ENCODE measurements around the gene KCTD18. TPM values are rescaled to one million over a fixed set of nuclear protein-coding genes. Genes with fewer than 3 reads are reported as not detected.

Gene KCTD18
- total RNA-seq, 2 experiments from 2014 or later, result 13.3 to 13.7 TPM

DNA sequence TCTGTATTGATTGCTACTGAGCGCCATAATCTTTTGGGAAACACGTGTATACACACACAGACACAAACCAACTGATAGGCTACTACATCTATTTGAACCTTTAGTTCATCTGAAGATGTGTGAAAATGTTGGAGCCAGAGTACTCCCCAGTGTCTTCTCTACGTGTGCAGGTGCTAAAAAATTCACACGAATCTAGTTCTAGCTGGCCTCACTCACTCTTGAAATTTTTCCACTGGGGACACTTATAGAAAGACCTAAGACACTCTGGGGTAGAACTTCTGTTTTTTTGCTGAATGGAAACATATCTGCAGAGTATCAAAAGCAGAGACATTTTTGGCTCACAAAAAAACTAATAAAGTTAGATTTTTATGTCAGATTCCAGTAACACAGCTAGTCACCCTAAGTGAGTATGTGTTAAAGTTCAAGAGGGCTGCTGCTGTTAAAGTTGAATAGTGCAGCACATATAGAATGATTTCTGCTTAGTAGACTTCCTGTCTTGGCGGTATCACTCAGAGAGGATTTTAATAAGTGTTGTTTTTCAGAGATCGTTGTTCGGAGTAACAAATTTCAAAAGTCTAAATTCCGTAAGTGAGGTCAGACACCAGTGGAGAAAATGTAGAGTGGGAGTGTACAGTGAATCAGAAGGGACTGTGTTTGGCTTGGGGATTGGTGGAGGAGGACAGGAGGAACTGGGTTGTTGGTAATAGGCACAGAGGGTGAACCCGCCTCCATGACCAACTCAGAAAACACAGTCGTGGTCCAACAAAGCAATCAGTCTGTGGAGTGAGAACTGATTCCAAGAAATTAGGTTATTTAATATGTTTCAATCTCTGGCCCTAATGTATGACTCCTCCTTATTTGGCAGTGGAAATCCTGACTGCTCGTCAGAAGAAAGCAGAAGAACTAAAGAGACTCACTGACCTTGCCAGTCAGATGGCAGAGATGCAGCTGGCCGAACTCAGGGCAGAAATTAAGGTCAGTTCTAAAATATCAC lies 43.1 kb downstream of the KCTD18 start:
- POLR2A ChIA-PET, result interaction anchor here (0.9 to 1.3 kb wide), 2 partner anchors 11 to 12 kb away, joined by 3 to 6 read pairs; no protein-coding TSS in a partner anchor
- CTCF ChIA-PET, result interaction anchor here (1.1 to 2.4 kb wide), 4 partner anchors 12 to 487 kb away, joined by 3 to 9 read pairs (median 6); no protein-coding TSS in a partner anchor

DNA sequence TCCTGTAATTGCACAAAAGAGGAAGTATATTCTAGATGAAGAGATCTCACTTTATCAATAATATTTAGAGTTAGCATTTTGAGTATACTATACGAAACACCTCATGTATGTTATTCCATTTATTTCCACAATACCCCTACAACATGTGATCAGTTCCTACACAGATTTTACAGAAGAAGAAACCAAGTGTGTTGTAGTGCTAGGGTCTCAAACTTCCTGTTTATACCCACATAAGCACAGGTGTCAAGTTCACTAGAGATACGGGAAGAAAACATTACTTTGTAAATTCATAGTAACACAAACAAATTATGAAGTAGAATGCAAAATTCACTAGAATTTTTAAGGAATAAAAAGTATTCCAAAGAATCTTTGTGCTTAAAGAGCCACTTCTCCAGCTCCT lies 46.4 kb downstream of the KCTD18 start:
- CTCF ChIA-PET, result no interaction called here
- POLR2A ChIA-PET, result no interaction called here

DNA sequence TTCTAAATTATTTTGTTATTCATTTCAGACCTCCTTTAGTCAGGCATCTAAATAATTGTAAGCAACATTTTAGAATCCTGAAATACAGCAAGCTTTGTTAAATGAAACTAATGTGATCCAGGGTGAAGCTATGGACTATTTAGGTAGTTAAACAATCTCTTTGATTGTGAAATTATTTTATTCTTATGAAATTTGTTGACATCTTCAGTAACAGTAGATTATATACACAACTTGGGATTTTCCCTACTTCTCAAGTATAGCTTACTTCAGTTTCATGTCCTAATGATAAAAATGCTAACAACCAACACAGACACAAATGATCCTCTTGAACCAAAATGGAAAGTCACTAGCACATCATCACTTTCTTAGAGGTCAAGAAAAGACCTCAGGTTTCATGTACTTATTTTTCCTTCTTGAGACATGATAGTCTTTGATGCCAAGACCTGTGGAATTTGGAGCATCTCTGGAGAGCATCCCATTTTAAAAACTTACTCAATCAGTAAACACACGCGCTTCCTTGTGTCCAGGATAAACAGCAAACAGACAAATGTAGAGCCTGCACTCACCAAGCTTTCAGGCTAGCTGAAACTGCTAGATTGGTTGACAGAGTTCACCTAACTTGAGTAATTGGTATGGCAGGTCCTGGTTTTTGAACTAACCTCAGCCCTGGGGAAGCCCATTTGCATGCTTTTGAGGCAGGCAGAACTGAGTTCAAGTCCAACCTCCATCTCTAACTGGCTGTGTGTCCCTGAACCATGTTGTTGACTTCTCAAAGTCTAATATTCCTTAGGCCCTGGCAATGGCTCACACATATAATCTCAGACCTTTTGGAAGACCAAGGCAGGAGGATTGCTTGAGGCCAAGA lies 47.8 kb downstream of the KCTD18 start:
- POLR2A ChIA-PET, result no interaction called here
- CTCF ChIA-PET, result no interaction called here

DNA sequence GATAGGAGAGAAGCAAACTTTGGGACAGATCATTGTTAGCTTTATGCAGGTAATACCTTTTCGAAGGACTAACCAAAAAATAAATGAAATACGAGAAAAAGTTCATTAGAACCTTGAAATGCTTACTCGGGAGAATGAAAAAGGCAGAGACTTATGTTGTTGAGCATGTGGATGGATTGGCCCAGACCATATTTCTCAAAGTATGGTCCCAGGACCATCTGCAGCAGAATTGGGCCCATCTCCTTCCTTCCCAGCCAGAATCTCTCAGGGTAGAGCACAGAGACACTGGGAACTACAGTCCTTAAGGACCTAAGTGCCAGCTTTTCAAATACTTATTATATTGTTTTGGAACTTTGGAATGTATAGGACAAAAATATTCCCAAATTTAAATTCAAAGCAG lies 50.8 kb downstream of the KCTD18 start:
- POLR2A ChIA-PET, result no interaction called here
- CTCF ChIA-PET, result no interaction called here

DNA sequence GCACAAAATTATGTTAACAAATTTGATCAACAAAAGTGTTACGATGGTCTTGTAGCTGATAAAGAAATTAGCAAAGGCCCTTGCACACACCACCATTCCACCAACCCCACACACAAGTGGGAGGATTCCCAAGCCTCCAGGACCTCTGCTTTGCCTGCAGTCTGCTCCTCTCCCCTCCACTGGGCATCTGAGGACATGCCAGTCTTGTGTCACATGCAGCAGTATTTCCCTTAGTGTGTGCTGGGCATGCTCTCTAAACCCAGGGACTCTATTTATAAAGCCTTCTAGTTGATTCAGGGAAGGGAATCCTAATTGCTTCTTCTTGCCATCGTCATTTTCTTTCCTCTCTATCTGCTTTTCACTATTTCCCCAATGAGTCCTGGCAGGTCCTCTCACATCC lies 53.3 kb downstream of the KCTD18 start:
- ChIA-PET CTCF (no interaction called here), POLR2A (interaction anchor here (1.1 kb wide), 1 partner anchor 9 kb away, joined by 3 read pairs; no protein-coding TSS in a partner anchor)

DNA sequence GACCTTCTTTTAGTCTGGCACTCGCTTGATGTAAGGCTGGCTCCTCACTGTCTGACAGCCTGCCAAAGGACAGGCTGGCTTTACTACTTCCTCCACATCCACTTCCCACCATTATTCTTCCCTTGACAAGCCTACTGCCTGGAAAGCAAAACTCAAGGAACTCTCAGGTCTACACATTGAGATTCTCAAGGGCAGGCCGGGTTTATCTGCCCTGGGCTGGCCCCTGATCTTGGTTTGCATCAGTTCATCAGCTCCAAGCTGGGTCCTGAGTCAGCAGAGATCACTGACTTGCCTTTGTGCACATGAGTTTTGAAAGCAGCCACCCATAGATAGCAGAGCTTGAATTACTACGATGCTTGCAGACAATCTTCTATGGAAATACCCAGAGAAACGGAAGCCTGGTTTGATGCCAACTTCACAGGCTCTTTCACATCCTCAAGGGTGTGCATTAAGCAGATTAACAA lies 53.9 kb downstream of the KCTD18 start:
- CTCF ChIA-PET, result interaction anchor here (1.8 kb wide), 1 partner anchor 16 kb away, joined by 6 read pairs; no protein-coding TSS in a partner anchor
- POLR2A ChIA-PET, result interaction anchor here (1.1 kb wide), 1 partner anchor 10 kb away, joined by 3 read pairs; no protein-coding TSS in a partner anchor

DNA sequence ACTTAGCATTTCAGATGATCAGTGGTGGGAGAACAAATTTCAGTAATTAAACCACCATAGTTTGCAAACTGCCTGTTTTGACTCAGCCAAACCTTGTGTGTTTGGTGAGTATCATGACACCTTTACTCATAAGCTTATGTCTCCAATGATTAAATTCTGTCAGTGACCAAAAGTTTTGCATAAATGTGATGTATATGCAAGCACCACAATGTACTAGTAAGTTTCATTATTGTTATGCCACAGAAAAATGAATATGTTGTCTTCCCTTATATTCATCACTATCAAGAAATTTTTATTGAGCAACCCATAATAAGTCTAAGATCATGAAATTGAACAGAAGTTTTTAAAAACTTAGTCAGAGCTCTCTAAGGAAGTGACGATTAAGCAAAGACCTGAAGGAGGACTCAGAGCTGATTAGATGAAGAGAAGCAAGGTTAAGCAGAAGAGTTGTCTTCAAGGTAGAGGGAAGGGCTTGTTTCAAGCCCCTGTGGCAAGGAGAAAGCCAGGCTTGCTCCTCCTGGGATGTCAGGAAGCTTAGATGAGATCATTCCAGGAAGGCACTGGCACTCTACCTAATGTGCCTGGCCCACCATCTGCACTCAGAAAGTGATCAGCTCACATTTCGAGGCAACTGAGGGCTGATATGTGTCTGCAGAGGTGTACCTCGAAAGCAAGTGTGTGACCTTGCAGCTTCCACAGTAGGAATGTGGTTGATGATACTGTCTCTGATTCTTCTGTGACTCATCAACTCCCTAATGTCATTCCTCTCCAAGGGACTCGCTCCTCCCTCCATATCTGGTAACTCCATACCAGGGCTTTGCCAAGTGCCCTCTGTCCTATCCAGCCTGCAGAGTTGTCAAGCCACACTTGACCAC lies 54.7 kb downstream of the KCTD18 start:
- CTCF ChIA-PET, result interaction anchor here (1.3 to 1.8 kb wide), 5 partner anchors 12 to 473 kb away, joined by 3 to 8 read pairs (median 5); no protein-coding TSS in a partner anchor
- POLR2A ChIA-PET, result interaction anchor here (0.8 to 1.5 kb wide), 7 partner anchors 11 to 480 kb away, joined by 3 to 6 read pairs (median 3); partner anchors contain the start of gene CLK1

DNA sequence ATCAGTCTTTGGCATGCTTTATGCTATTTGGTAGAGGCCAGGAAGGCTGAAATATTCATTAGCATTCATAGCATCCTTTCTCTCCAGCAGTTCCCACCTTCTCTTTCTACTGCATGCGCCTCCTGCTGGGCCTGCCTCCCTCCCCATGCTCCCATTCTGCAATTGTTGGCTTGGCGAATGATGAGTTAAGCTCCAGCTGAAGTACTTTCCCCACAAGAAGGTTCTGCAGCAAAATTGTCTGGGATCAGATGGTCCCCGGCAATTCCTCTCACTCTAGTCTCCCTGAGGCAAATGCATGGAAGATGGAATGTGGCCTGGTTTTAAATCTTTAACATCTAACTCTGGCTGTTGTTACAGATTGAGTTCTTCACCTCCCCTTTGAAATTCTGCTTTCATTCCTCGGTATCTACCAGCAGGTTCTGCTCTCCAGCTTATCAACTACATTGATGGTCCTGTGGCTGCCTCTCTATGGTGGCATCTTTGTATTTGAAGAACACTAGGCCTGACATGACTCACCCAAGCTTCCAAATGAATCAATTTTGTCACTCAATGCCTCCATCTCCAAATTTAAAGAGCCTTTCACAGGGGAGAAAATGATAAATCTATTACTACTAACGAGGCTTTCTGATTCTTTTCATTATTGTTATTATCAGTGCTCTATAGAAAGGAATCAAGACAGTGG lies 55.9 kb downstream of the KCTD18 start:
- ChIA-PET CTCF (interaction anchor here (1.3 to 1.5 kb wide), 4 partner anchors 14 to 472 kb away, joined by 3 to 8 read pairs (median 4); no protein-coding TSS in a partner anchor), POLR2A (interaction anchor here (1.1 to 1.5 kb wide), 3 partner anchors 12 to 476 kb away, joined by 3 to 6 read pairs (median 5); no protein-coding TSS in a partner anchor)

DNA sequence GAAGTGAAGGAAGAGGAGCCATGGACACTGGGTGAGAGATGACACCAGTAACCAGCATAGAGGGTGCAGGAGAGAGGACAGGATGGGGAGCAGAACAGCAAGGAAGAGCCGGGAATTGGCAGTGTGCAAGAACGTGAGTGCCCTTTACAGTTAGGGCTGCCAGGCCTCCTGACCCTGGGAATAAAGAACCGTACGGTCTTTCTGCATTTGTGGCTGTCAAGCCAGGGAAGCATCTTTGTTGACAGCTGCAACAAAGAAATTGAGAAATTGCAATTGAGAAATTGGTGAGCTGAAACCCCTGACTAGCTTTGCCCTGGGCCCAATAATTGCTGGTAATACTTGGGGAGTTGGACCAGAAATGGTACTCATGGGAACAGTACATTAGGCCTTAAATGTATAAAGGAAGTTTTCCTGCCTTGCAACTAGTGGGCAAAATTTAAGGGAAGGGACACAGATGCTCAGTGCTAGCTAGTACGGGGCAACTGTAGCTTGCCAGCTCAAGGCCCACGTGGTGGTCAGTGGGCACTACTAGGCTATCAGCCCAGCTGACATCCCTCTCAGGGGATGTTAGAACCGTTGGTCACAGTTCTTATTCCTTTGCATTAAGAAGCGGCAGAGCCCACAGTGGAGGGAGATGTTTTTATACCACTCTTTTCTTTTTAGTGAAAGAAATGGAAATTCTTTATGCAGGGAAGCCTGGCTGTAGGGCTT lies 56.6 kb downstream of the KCTD18 start:
- CTCF ChIA-PET, result no interaction called here
- POLR2A ChIA-PET, result no interaction called here

DNA sequence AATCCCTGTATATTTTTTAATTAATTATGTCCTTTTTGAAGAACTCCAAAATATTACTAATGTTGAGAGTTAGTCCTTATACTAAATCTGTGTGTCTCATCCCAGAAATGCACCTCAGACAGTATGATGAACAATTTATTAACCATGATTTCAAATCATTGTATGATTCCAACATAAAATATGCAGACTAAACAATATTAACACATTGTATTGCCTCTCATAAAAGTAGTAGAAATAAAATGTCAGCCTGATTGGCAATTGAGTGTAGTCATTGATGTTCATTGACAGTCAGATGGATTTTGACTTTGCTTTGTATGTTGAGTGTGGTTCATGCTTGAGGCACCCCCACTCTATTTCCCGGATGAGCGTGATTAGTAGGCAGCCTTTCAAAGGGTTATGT lies 57.5 kb downstream of the KCTD18 start:
- ChIA-PET POLR2A (no interaction called here), CTCF (no interaction called here)

DNA sequence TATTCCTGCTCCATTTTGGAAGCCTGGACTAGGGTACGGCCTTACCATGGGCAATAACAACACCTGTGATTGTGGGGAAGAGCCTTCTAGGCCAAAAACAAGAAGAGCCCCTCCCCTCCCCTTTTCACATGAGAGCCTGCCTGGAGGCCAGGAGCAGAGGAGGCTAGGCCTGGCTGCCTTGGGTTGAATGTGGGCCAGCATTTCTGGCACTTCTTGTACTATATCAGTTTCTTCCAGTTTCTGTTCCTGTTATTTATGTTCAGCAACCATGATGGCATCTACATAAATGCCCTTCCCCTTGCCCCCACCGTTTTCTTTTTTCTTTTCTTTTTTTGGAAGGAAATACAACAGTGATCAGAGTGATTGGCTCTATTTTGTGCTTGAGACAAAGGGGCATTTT lies 58.4 kb downstream of the KCTD18 start:
- POLR2A ChIA-PET, result no interaction called here
- CTCF ChIA-PET, result no interaction called here

DNA sequence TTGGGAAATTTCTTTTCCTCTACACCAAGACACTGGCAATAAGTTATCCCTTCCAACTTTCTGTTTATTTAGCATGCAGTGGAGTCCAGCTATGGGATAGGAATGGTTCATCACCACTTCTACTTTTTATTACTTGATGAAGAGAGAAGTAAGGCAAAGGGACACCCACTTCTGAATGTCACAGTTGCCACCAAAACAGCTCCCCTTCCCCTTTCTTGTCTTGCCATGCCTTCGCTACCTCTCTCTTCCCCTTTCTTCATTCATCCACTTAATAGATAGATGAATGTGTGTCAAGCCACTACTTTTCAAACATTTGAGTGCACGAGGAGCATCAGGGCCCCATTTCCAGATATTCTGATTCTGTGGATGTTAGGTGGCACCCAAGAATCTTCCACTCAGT lies 59.6 kb downstream of the KCTD18 start:
- ChIA-PET CTCF (no interaction called here), POLR2A (no interaction called here)

DNA sequence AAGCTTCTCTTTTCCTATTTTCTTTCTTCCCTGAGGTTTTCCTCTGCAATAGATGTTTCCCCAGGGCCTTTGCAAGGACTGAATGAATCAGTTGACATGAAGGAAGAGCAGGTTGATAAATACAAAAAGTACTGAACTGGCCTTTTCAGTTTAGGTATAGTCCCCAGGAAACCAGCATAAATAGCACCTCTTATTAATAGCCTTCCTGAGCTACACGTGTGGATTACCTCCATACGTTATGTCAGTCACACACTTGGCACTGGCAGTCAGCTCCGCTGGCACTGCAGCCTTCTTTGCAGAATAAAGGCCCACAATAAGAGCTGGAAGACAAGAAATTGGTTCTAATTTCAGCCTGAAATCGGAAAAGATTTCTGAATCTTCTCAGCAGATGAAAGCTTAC lies 60.7 kb downstream of the KCTD18 start:
- ChIA-PET CTCF (no interaction called here), POLR2A (no interaction called here)

DNA sequence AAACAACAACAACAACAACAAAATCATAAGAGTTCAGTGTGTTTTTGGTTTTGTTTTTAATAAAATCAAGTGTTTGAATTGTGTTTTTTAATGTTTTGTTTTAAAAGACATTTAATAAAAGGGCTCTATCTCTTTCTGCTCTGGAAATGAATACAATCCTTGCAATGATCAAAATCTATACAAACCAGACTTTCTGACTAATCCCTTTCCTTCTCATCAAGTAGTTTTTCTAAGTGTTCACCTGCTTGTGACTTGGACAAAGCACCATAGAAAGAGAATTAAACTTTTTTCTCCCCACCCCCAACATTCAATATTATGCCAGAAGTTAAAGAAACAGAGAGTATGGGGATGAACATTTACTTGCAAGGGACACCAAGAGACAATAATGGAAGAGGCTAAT lies 61.4 kb downstream of the KCTD18 start:
- ChIA-PET POLR2A (no interaction called here), CTCF (no interaction called here)

DNA sequence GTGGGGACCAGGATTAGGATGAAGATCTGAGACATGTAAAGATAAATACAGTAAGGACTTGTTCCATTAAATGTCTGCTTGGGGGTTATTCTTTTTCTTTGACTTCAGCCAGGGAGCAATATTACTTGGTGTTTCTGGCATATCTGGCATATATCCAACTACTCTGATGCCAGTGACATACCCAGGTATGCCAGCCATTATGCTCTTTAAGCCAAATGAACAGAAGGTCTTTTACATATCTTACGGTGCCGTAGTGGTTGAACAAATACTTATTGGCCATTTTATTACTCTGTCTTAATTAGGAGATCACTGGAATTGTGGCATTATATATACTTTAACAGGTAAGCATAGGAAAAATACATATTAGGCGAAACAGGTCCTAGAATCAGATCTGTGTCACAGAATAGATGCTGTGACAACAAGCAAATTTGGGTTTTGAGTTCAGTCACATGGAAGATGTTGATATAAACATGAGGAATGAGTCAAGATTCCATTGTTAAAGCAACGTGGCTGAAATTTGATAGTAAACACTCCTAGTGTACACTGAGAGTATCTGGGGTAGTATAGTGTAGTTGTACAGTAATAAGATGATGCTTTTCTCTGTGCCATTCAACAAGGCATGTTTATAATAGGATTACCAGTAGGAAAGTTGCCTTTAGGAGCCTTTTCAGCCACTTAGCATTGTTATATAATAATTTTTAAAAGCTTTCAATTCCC lies 62.6 kb downstream of the KCTD18 start:
- ChIA-PET CTCF (no interaction called here), POLR2A (no interaction called here)

DNA sequence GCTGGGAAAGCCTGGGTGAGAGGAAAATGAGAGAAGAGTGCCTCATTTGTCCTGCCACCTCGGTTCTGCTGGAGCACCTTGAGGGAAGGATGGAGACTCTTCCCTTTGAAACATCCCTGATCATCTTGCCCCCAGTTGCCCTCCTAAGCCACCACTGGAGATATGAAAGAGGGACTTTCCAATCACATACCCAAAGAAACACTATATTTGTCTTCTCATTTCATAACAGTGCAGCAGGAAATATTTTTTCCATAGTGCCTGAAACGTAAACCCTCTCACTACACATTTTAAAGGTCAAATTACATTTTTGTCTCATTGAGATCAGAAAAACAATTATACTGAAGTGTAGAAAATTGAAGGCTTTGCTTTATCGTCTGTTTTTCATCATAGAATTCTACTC lies 63.3 kb downstream of the KCTD18 start:
- ChIA-PET CTCF (no interaction called here), POLR2A (no interaction called here)

DNA sequence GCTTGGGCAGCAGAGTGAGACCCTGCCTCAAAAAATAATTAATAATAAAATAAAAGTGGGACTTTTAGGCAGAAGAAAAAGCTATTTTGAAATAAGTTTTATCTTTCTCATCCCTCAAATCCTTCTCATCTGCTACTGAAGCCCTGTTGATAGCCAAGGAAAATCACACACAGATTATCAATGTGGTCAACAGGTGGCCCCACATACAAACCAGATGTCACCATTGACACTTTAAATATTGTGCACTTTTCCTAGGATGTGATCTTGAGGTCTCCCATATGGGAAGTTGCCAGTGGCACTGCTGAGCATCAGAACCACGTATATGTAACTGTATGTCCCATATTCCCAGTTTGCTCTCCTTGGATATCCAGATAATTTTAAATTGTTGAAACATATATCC lies 64.6 kb downstream of the KCTD18 start:
- ChIA-PET CTCF (no interaction called here), POLR2A (no interaction called here)
